ENCODE results near the gene CEP97.
"Not testable (repeated sequence)": the region's sequence is repeated elsewhere in the genome, so short reads cannot be mapped to it uniquely, and the experiment has no call there.

CEP97 gene

DNA sequence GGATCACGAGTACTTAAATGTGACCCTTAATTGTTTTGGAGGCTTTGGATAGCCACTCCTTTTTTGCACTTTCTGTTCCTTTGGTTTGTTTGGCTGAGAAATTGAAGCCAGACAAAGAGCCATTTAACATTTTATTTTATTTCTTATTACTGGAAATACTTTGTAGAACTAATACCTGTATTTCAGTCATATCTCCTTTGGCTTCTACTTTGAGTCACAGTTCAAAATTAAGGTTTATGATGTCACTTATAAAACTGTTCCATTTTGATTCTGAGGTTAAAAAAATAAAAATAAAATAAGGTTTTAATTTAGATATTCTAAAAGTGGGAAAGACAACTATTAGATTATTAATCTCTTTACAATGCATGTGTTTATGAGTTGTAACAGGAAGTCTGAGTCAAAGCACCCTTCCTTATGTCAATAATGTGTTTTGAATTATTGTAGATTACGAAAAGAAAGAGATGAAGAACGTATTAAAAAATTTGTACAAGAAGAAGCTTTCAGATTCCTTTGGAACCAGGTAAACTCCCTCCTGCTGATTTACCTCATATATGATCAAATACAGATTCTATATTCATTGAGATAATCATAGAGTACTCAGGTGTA, 37.7 kb downstream of the CEP97 start:
- DNase-seq (ENCODE audit: low spot score): no peak

DNA sequence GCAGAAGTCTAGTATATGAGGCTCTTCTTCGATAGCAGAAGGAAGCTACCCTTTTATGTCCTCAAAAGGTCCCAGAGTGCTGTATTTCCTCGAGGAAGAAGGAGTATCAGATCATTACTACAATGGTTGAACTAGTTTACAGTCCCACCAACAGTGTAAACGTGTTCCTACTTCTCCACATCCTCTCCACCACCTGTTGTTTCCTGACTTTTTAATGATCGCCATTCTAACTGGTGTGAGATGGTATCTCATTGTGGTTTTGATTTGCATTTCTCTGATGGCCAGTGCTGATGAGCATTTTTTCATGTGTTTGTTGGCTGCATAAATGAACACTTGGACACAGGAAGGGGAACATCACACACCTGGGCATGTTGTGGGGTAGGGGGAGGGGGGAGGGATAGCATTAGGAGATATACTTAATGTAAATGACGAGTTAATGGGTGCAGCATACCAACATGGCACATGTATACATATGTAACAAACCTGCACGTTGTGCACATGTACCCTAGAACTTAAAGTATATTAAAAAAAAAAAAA, 53.4 kb downstream of the CEP97 start:
- DNase-seq (ENCODE audit: low spot score): not testable (repeated sequence)

DNA sequence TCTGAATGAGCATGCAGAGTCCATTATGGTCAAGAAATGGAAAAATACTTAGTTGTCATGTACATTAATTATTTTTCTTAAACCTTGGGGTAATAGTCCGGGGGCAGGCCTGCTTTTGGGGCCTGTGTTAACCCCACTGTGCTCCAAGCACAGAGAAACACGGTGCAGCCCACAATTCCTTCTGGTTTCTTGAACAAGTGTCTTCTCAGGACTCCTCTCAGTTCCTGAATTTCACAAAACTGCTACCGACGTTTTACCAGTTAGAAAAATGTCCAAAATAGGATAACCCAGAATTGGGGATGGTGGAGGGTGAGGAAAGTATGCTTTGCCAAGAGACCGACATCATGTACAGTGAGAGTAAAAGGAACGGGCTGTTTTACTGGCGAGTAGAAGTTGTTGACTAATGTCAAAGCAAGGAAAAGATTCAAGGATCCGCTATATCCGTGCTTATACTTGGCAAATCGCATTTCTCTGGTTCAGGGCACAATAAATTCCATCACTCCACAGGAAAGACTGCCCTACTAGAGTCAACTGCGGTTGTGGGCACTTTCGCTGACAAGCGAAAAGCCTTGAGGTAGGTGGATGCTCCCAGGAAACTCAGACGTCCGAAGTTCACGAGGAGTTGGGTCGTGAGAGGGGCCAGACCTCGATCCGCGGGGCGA, 54.1 kb downstream of the CEP97 start:
- no peak for DNase-seq (ENCODE audit: low spot score)

DNA sequence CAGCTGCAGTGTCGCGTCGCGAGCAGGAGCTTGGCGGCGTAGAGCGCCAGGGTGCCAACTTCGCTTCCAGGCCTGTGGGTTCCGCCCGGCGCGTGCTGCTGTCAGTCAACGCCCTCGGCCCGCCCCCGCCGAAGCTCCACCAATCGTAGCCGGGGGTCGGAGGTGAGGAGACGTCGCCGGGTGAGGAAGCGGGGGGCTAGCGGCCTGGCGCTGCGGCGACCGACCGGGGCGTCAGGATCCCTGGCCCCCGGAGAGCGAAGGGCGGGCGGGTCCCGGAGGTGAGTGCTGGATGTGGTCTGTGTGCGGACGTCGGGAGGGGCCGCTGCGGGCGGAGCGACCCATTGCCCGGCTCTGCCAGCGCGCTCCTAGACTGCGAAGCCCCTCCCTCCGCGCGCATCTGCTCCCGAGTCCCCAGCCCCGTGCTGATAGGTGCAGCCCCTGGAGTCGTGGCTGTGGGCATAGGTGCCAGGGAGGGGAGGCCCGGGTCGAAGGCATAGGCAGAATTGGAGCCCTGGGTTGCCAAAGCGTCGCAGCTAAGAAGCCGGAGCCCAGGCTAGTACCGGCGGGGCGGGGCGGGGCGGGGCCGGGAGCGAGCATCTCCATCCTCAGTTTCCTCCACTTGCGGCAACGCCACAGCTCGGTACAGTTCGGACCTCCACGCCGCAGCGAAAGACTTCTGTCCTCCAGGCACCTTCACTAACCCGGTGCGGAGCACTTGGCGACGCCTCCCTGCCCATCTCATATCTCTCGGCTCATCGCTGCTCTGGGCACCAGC, 54.8 kb downstream of the CEP97 start, which contains the start of gene NXPE3:
Gene NXPE3, plus strand, starts transcription at position 165 of the 775 bp plus-strand sequence. CDS start 6,386 bp downstream, outside the sequence.
- peak; percentile 93 for DNase-seq (ENCODE audit: low spot score)

DNA sequence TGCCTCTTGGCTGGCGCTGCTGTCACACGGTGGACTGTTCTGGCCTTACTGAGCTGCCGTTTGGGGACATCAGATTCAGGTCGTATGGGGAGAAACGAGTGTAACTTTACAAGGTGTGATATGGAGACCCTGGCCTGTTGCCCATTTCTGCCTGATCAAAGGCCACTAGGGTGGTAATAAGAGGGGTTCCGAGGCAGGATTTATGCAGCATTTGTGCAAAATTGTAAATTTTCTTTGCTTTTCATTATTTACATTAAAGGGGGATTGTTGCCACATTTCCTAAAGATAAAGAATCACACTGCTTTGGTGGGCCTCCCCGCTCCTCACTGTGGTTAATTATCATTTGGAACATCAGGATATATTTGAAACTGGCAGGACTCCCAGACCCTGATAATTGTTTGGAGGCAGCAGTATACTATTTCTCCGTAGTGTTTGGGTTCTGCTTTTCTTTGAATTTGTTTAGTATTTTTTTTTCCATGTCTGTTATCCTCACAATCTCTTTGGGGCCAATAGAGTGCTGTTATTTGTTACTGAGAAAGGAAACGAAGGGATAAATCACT, 55.5 kb downstream of the CEP97 start:
- DNase-seq (ENCODE audit: low spot score): no peak

DNA sequence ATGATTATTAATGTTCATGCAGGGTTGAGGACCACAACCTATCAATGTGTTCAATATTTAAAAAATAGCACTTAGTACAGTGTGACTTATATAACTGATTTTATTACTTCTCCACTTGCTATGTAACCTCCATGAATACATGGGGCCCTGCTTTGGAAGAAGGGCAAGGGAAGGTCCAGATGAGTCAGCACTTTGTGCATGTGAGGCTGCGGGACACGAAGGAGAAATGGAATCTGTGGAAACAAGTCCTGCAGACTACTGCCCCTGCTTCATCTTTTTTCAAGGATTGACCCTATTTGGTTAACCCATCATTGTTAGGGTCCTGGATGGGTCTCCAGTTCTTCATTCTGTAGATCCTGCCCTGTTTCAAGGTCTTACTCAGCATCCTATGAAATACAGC, 56.2 kb downstream of the CEP97 start:
- DNase-seq (ENCODE audit: low spot score): no peak

DNA sequence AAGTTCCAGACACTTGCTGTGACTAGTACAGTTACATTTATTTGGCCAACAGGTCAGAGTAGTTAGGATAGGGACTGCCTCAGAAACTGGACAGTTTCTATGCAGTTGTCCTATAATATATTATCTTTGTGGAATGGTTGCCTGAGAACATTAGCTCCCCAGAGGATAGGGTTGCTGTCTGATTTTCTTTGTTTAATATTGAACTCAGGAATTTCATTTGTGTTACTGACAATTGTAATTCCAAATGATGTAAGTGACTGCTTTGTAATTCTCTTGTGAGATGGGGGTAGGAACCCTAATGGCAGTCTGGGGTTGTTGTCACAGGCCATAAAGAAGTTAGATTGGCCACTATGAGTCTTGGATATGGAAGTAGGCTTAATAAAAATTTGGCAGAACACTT, 56.8 kb downstream of the CEP97 start:
- DNase-seq (ENCODE audit: low spot score): no peak

DNA sequence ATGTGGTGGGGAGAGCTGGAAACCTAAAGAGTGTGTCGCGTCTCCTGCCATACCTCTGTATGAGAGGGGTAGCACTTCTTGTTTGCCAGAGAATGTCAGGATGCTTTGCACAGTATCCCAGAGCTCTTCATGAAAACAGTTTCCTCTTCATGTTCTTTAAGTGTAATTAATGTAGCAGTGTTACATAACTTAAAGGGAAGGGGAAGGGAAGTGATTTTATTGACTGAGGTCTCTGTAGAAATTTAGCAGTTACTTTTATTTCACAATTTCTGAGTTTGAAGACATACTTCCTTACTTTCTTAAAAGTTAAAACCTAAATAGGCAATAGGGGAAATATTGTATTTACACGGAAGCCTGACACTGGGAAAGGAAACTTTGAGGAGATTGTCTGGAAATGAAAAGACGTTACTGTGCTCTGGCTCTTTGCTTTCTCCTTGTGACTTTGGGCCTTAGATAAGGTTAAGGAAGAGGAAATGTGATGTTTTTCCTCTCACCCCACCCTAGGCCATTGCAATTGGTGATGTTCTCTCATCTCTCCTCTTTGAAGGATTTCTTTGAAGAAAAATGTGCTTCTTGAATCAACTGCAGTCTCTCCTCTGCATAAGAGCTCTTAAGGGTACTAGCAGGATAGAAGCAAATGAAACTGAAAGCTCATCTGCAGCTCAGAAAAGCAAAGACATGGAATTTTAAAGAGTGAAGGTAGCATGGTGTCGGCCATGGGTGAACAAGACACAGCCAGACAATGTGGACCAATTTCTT, 60.6 kb downstream of the CEP97 start:
- DNase-seq (ENCODE audit: low spot score): no peak

DNA sequence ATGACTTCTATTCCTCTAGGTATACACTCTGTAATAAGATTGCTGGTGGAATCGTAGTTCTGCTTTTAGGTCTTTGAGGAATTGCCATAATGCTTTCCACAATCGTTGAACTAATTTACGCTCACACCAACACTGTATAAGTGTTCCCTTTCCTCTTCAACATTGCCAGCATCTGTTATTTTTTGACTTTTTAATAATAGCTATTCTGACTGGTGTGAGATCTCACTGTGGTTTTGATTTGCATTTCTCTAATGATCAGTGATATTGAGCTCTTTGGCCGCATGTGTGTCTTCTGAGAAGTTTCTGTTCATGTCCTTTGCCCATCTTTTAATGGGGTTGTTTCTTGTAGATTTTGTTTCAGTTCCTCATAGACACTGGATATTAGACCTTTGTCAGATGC, 67.4 kb downstream of the CEP97 start:
- peak; percentile 88 for DNase-seq (ENCODE audit: low spot score)

DNA sequence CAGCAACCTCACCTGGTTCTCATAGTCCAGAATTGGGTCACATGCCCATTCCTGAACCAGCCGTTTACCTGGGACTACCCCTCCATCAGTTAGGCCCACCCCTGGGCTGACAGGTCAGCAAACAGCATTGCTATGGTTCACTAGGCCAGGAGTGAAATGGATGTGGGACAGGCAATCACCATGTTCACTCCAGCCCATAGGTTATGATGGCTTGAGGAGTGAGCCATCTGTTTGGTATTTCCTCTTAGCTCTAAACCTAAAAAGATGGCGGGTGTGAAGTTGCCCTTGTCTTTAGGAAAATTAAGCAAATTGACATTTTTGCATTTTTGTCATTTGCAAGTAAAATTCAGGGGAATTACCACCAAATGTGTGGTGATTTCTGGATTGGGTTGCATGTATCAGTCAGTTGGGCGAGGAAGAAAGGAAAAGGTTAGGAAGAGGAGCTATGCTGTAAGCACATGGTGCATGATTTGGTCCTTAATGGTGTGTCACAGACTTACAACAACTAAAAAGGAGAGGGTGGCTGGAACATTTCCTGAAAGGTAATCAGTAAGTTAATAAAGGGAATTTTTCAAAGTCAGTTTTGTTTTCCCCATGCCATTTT, 71.8 kb downstream of the CEP97 start:
- no peak for DNase-seq (ENCODE audit: low spot score)

DNA sequence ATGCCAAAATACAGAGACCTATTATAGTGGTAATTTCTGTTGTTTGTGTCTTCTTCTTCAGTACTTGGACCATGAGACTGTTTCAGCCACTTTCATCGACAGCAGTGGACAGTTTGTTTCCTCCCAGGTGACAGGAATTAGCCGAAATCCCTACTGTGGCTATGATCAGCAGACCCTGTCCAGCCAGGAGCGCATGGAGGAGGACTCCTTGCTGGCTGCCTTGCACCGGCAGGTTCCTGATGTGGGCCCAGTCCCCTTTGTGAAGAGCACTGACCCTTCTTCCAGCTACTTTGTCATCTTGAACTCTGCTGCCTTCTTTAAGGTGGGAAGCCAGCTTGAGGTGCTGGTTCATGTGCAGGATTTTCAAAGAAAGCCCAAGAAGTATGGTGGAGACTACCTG, 76.8 kb downstream of the CEP97 start:
- DNase-seq (ENCODE audit: low spot score): no peak

DNA sequence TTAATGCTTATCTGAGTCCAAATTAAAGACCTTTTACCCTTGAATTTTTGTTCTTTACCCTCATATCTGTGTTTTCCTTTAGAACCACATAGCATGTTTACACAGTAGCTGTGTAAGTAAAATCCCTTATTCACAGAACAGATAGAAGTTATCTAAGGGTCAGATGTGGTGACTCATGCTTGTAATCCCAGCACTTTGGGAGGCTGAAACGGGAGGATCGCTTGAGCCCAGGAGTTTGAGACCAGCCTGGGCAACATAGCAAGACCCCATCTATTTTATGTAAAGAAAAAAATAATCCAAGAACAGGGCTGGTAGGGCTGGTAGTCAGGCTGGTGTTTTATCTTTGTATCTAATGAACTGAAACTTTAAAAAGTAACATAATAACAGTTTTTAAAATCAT, 77.8 kb downstream of the CEP97 start:
- DNase-seq (ENCODE audit: low spot score): no peak

DNA sequence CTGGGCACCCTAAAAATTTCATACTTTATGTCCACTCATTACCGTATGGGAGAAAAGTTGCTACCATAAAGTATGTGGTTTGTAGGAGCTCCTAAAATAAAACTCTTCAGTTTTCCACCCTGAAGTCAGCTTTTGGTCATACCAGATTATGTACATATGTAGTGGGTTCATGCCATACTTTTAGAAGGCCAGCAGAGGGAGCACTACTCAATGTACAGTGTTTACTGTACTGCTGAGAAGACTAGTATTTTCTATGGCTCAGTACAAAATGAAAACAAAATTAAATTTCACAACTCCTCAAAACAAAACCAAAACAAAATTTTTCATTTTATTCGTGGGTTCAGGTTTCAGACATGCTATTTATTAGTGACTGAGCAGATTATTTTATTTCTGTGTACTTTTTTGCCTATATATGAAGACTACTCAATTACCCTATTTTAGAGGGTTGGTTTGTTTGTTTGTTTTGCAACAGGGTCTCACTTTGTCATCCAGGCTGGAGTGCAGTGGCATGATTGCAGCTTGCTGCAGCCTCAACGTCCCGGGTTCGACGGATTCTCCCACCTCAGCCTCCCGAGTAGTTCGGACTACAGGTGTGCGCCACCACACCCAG, 78.9 kb downstream of the CEP97 start:
- DNase-seq (ENCODE audit: low spot score): peak; percentile 85

DNA sequence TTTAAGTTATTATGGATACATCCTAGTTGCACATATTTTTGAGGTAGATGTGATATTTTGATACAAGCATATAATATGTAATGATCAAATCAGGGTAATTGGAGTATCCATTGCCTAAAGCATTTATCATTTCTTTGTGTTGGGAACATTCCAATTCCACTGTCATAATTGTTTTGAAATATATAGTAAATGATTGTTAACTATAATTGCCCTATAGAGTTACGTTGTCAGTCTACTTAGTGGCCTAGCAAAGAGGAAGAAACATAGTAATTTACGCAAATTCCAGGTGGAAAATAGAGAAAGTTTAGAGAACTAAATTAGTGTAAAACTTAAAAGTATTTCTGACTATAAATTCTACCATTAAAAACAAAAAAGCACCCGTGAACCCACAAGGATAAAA, 79.5 kb downstream of the CEP97 start:
- DNase-seq (ENCODE audit: low spot score): no peak

DNA sequence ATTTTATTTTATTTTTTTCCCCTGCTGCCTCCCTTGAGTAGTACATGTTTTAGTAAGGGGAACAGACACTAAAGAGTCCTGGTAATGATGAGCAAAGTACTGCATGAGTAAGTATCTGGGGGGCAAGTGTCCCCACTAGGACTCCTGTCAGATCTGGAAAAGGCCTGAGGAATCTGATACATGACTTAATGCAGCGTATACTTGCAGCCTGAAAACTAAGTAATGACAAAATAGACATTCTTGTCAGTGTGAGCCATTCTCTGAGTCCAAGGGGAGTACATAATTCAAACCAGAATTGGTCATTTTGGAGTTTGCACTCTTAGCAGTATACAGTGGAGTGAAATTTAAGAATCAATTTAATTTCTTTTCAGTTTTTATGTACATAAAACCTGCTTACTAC, 82.1 kb downstream of the CEP97 start:
- DNase-seq (ENCODE audit: low spot score): no peak

DNA sequence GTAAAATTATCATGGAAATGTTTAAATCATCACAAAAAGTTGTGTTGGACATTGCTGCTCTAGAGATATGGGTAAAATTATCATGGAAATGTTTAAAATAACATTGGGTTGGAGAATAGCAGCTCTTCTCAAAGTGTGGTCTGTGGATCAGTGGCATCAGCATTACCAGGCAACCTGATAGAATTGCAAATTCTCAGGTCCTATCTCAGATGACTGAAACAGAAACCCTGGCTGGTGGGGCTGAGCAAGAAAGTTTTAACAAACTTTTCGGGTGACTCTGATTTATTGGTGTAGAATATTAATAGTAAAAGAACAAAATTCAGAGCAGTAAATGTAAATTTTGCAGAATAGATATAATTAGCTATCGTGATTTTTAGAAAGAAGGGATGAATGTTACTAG, 83.5 kb downstream of the CEP97 start:
- DNase-seq (ENCODE audit: low spot score): no peak

DNA sequence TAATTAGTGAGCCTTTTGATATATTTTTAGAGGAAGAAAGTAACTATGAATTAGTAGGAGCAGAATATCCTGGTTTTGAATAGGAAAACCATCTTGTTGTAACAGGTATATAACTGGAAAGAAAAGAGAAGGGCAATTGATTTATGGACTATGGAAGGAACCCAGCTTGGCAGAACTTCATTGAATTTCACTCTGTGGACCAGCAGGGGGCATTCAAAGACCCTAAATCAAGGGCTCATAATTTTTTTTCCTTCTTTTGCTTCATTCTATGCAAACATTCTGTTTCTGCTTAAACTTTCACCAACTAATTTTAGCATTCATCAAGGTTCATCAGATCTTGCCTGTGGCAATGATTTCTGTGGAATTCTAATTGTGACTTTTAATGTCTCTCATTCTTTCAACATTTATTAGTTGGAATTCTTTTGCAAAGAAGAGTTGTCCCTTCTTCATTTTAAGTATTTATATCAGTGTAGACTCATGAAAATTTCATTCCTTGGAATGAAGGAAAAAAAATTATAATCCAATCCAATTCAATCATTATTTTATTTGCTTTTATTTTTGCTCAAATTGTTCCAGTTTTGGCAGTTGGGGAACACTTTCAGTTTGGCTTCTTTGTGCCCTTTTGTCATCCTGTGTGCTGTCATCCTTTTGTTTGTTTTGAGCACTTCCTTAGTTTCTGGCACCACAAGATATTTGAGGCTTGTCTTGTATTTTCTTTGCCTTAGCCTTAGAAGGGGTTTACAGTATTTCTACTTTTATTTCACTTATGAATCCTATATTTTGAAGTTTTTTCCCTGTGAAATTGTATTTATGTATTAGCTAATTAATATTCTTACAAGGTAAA, 85.0 kb downstream of the CEP97 start:
- peak; percentile 69 for DNase-seq (ENCODE audit: low spot score)

DNA sequence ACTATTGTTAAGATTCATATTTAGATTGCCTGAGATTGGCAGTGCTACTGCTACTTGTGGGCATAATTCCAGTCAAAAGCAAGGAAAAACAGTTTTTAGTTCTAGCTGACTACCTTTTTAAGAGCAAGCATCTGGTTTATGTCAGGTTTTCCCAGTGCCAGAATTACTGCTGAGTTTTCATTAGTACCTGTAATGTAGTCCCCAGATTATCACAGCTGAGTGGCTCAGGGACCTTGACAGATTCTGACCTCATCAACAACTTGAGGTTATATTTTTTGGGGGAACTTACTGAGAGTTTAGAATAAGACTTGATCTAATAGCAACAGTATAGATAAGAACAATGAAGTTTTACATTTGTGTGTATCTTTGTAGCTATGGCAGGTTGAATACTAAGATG, 85.6 kb downstream of the CEP97 start:
- DNase-seq (ENCODE audit: low spot score): no peak

DNA sequence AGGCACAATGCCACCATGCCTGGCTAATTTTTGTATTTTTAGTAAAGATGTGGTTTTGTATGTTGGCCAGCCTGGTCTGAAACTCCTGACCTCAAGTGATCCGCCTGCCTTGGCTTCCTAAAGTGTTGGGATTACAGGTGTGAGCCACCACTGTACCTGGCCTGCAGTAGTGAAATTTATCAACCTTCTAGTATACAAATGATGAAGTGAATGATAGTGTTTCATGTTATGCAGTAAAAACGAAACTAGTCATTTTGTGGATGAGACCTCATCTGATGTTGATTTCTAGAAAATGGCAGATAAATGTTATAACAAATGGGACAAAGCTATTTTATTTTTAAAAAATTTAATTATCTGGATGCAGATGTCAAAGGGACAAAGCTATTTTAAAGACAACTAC, 87.5 kb downstream of the CEP97 start:
- no peak for DNase-seq (ENCODE audit: low spot score)

DNA sequence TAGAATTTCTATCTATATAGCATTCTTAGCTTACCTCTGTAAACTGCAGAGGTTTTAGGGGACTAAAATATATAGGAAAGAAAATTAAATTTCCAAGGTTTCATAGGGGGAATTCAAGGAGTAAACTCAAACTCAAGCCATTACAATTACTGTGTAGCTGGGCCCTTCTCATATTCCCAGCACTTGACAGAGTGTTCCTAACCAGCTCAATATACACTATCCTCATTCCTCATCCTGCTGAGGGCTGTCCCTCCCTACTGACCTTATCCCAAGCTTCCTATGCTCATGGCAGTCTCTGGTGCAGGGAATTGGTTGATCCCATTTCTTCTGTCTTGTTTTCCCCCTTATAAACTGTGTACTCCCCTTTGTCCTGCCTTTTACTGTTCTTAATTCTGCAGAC, 88.5 kb downstream of the CEP97 start:
- DNase-seq (ENCODE audit: low spot score): no peak
